HFFc6 (cell line): ENCODE data around the gene OR5T1. TPM values are rescaled to one million over a fixed set of nuclear protein-coding genes. Genes with fewer than 3 reads are reported as not detected.

Source experiments
- DNase-seq: peaks from one replicate; pipeline ENCODE4 v3.0.0-alpha.2; 2018
- H3K27ac Mint-ChIP-seq: 2 replicates; pipeline ENCODE4 v1.8.0; 2020; ENCODE audit warnings: mild to moderate bottlenecking, mixed read lengths
- H3K27me3 Mint-ChIP-seq: 2 replicates; pipeline ENCODE4 v1.8.0; 2021; ENCODE audit warnings: mild to moderate bottlenecking, moderate library complexity, mixed read lengths; ENCODE audit not compliant: insufficient read depth
- H3K36me3 Mint-ChIP-seq: 2 replicates; pipeline ENCODE4 v1.8.0; 2021; ENCODE audit warnings: low read depth, mixed read lengths
- H3K4me1 Mint-ChIP-seq: 2 replicates; pipeline ENCODE4 v1.8.0; 2020; ENCODE audit warnings: low read depth, mixed read lengths
- H3K4me3 Mint-ChIP-seq: 2 replicates; pipeline ENCODE4 v1.8.0; 2020; ENCODE audit warnings: mild to moderate bottlenecking, moderate library complexity, mixed read lengths
- H3K9me3 Mint-ChIP-seq: 2 replicates; pipeline ENCODE4 v1.8.0; 2020; ENCODE audit warnings: mild to moderate bottlenecking, mixed read lengths
- CTCF ChIP-seq: fragments of 200-600 bp; sonication (generic); IDR thresholded peaks from 2 replicates; pipeline ENCODE4 v1.5.0; 2021; ENCODE audit warnings: antibody characterized with exemption, mild to moderate bottlenecking
- long read RNA-seq: library from polyadenylated mRNA; unstranded; transcript quantifications from one replicate; pipeline ENCODE4 v2.0.0, GENCODE V29; 2019
- total RNA-seq, 6 experiments: library from RNA; stranded (reverse); fragmentation: NEBNext Ultra II Directional; extraction: Animal tissue kit (Norgen Biotek cat#: 25700); gene quantifications; 2 replicates in 1 of 6; 3 replicates in 5 of 6; pipeline ENCODE4 v1.2.3, GENCODE V29; 2021

Gene OR5T1
- total RNA-seq, result not detected
- long read RNA-seq, result 0 reads

GRCh38 chr11:56273854-56274253 is at the start of gene OR5T1:
Gene OR5T1, plus strand, starts transcription at chr11:56274154. Its CDS starts 1,485 bp downstream, at chr11:56275639.
- Mint-ChIP-seq H3K27me3 (no peaks in the 10 kb centered on the region; the same call in 1 of the 2 replicates), H3K4me3 (no peak within 1 kb of the TSS), H3K4me1 (no peaks in the 10 kb centered on the region), H3K9me3 (peaks cover 25% of the 10 kb centered on the region), H3K36me3 (no peaks in the 10 kb centered on the region; the same call in 1 of the 2 replicates), H3K27ac (no peak within 1 kb of the TSS)
- no peak for TF ChIP-seq CTCF
- DNase-seq, result no peak

- H3K4me1 Mint-ChIP-seq, result no peaks in the 10 kb centered on the region
- H3K27ac Mint-ChIP-seq, result no peak within 1 kb of the TSS
- H3K4me3 Mint-ChIP-seq, result no peak within 1 kb of the TSS
- TF ChIP-seq CTCF, result no peak
- no peaks in the 10 kb centered on the region for H3K36me3 Mint-ChIP-seq
- DNase-seq, result no peak
- H3K9me3 Mint-ChIP-seq, result peaks cover 26% of the 10 kb centered on the region
- H3K27me3 Mint-ChIP-seq, result no peaks in the 10 kb centered on the region
These were observed 39.8 kb upstream of the OR5T1 start, which contains the start of gene OR5T2 for GRCh38 chr11:56234155-56234554. Gene OR5T2, minus strand, starts transcription at chr11:56234255. Its CDS starts 1,193 bp downstream, at chr11:56233062.

DNA sequence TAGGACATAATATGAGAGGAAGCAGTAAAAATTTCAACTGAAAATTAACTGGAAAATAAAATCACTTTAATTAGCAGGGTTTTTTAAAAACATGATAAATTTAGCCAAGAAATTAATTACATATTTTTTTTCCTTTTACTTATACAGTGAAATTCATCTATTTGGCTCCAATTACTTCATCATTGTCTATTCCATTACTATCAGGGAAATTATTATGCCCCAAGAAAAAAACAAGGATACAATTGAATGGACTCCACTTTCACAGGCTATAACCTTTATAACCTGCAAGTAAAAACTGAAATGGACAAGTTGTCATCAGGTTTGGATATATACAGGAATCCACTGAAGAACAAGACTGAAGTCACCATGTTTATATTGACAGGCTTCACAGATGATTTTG is 22.0 kb upstream of the OR5T1 start, which contains the start of gene OR5T3:
TSS of gene OR5T3 (plus strand) at position 301 of the 400 bp plus-strand sequence. CDS start at position 301, 0 bp downstream.
- H3K4me3 Mint-ChIP-seq, result no peak within 1 kb of the TSS
- H3K36me3 Mint-ChIP-seq, result no peaks in the 10 kb centered on the region; the same call in 1 of the 2 replicates
- no peak for TF ChIP-seq CTCF
- H3K27ac Mint-ChIP-seq, result no peak within 1 kb of the TSS
- H3K4me1 Mint-ChIP-seq, result no peaks in the 10 kb centered on the region
- H3K9me3 Mint-ChIP-seq, result peaks cover 26% of the 10 kb centered on the region
- H3K27me3 Mint-ChIP-seq, result no peaks in the 10 kb centered on the region
- no peak for DNase-seq

DNA sequence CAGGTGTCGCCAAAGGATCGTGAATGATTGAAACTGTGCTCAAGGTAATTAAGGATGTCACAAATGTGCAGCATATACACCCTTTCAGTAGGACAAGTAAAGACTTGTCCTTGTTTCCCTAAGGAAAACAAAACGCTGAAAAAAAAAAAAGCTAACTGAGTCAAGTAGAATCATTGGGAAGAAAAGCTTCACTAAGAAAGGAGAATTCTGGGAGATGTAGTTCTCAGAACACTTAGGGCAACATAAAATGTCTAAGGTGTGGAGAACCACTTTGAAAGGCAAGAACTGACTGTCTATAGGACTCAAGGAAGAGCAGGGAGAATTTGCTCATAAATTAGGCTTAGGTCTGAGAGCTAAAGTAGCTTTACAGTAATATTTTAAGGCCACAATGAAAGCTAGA is 2.9 kb upstream of the OR5T1 start:
- Mint-ChIP-seq H3K4me1 (no peaks in the 10 kb centered on the region), H3K27ac (no peak overlapping the region), H3K27me3 (peaks cover 2% of the 10 kb centered on the region), H3K4me3 (no peak overlapping the region), H3K9me3 (peaks cover 29% of the 10 kb centered on the region), H3K36me3 (no peaks in the 10 kb centered on the region; the same call in 1 of the 2 replicates)
- no peak for DNase-seq
- no peak for TF ChIP-seq CTCF

DNA sequence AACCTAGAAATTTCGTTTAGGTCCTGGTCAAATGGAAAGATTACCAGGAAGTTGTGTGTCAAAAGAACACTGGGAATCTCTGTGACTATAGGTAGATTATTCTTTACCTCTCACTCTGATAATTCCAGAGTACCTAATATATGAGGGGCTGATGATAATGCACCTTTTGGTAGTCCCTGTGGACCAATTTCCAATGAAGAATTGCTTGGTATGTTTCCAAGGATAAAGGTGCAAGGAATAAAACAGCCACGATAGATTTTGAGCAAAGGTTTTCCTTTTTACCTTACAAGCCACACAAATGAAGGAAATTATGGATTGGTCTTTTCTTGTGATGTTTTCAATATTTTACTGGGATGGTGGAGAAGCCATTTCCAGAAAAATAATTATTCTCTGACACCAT is 18.2 kb downstream of the OR5T1 start, which contains the start of gene OR8H1:
TSS of gene OR8H1 (minus strand) at position 101 of the 400 bp plus-strand sequence. CDS start 1,192 bp downstream, outside the sequence.
- H3K4me1 Mint-ChIP-seq, result no peaks in the 10 kb centered on the region
- no peak within 1 kb of the TSS for H3K27ac Mint-ChIP-seq
- no peaks in the 10 kb centered on the region for H3K27me3 Mint-ChIP-seq
- H3K9me3 Mint-ChIP-seq, result peaks cover 22% of the 10 kb centered on the region
- DNase-seq, result no peak
- no peaks in the 10 kb centered on the region for H3K36me3 Mint-ChIP-seq
- H3K4me3 Mint-ChIP-seq, result no peak within 1 kb of the TSS
- no peak for TF ChIP-seq CTCF
